MM.1S (cell line): ENCODE results near the gene NDUFB2.

ENCODE experiments used
- CTCF ChIP-seq: fragments of 300-600 bp; sonication (generic); IDR thresholded peaks from 2 replicates; pipeline ENCODE4 v1.5.1; 2016; ENCODE audit warnings: antibody characterized with exemption, low read length, mixed read lengths
- EZH2 ChIP-seq: fragments of 300-600 bp; sonication (generic); optimal IDR thresholded peaks from 2 replicates; pipeline ENCODE3; 2017; ENCODE audit warnings: low read depth, mild to moderate bottlenecking, antibody characterized with exemption, low read length, mixed read lengths
- EZH2phosphoT487 ChIP-seq: fragments of 300-600 bp; sonication (generic); IDR thresholded peaks from 2 replicates; pipeline ENCODE4 v1.6.1; 2018; ENCODE audit warnings: antibody characterized with exemption, low read length

GRCh38 chr7:140691376-140692045, 5.0 kb upstream of the NDUFB2 start:
- TF ChIP-seq CTCF, result no peak
- no peak for TF ChIP-seq EZH2
- TF ChIP-seq EZH2phosphoT487, result no peak
